ENCODE measurements around the gene RBBP8NL. TPM values are rescaled to one million over a fixed set of nuclear protein-coding genes. Genes with fewer than 3 reads are reported as not detected.

The RBBP8NL gene
- total RNA-seq, 4 donors from 2014 or later, result not detected

- H3K4me3 ChIP-seq, result peak overlapping the region; percentile 72 to 96 (median 88)
- H3K27ac ChIP-seq (replicated peaks in 1 of 4), result peak overlapping the region; percentile 93 to 97 (median 94)
- intact Hi-C loops (cut with DNase I), result no loop called here
- no peaks in the 10 kb centered on the region for H3K9me3 ChIP-seq
- H3K27me3 ChIP-seq, result no peaks in the 10 kb centered on the region
- H3K36me3 ChIP-seq, result no peaks in the 10 kb centered on the region
- no peak for DNase-seq (ENCODE audit: extremely low spot score)
- 21% methylated on average over 24 of the region's 28 CpGs for WGBS
- no peak for TF ChIP-seq POLR2A (IDR thresholded peaks at IDR 0.05; ENCODE audit: low read depth)
- TF ChIP-seq EP300 (IDR thresholded peaks at IDR 0.05), result no peak
- TF ChIP-seq POLR2AphosphoS5 (IDR thresholded peaks at IDR 0.05), result peak in 1 of 2 donors; percentile 63
- TF ChIP-seq CTCF (IDR thresholded peaks at IDR 0.05), result peak; percentile 13 to 51 (median 19)
- H3K4me1 ChIP-seq, result peaks cover 65 to 92% (median 90%) of the 10 kb centered on the region in 4 donors
Measured at GRCh38 chr20:62368976-62369814, 58.1 kb downstream of the RBBP8NL start.

- Histone ChIP-seq H3K9me3 (no peaks in the 10 kb centered on the region), H3K27ac (replicated peaks in 1 of 4) (peak overlapping the region; percentile 93 to 97 (median 94)), H3K27me3 (no peaks in the 10 kb centered on the region), H3K36me3 (no peaks in the 10 kb centered on the region), H3K4me1 (peaks cover 72 to 93% (median 91%) of the 10 kb centered on the region in 4 donors), H3K4me3 (peak overlapping the region; percentile 72 to 96 (median 88))
- no peak for DNase-seq (ENCODE audit: extremely low spot score)
- WGBS, result 17% methylated on average over 9 of the region's 15 CpGs
- TF ChIP-seq EP300 (IDR thresholded peaks at IDR 0.05) (no peak), POLR2A (IDR thresholded peaks at IDR 0.05; ENCODE audit: low read depth) (no peak), POLR2AphosphoS5 (IDR thresholded peaks at IDR 0.05) (no peak), CTCF (IDR thresholded peaks at IDR 0.05) (no peak)
- intact Hi-C loops (cut with DNase I), result no loop called here
Measured at GRCh38 chr20:62368392-62368975, 58.9 kb downstream of the RBBP8NL start.

GRCh38 chr20:62367633-62368391, 59.5 kb downstream of the RBBP8NL start:
- H3K4me1 ChIP-seq, result peaks cover 78 to 100% (median 97%) of the 10 kb centered on the region in 4 donors
- H3K36me3 ChIP-seq, result no peaks in the 10 kb centered on the region
- 5% methylated on average over 11 of the region's 37 CpGs for WGBS
- H3K27ac ChIP-seq (replicated peaks in 1 of 4), result peak overlapping the region; percentile 93 to 97 (median 94)
- TF ChIP-seq CTCF (IDR thresholded peaks at IDR 0.05), result no peak
- peak in 1 of 2 donors; percentile 32 for TF ChIP-seq POLR2AphosphoS5 (IDR thresholded peaks at IDR 0.05)
- H3K4me3 ChIP-seq, result peak overlapping the region; percentile 72 to 96 (median 88)
- intact Hi-C loops (cut with DNase I), result no loop called here
- no peaks in the 10 kb centered on the region for H3K9me3 ChIP-seq
- no peaks in the 10 kb centered on the region for H3K27me3 ChIP-seq
- DNase-seq (ENCODE audit: extremely low spot score), result no peak

GRCh38 chr20:62367136-62367632, 60.2 kb downstream of the RBBP8NL start, which contains the start of gene LAMA5:
TSS of gene LAMA5 (minus strand) at chr20:62367312. CDS start at chr20:62367245, 67 bp downstream.
- DNase-seq (ENCODE audit: extremely low spot score), result no peak
- TF ChIP-seq EP300 (IDR thresholded peaks at IDR 0.05), result no peak
- no peak for TF ChIP-seq POLR2A (IDR thresholded peaks at IDR 0.05; ENCODE audit: low read depth)
- TF ChIP-seq POLR2AphosphoS5 (IDR thresholded peaks at IDR 0.05), result peak in 1 of 2 donors; percentile 82
- TF ChIP-seq CTCF (IDR thresholded peaks at IDR 0.05), result no peak
- WGBS, result no CpG with 5 or more reads among the region's 70 CpGs
- intact Hi-C loops (cut with DNase I), result no loop called here
- Histone ChIP-seq H3K27ac (replicated peaks in 1 of 4) (peak within 1 kb of the TSS; percentile 93 to 97 (median 94)), H3K9me3 (no peaks in the 10 kb centered on the region), H3K27me3 (no peaks in the 10 kb centered on the region), H3K4me1 (peaks cover 85 to 100% (median 97%) of the 10 kb centered on the region in 4 donors), H3K4me3 (peak within 1 kb of the TSS; percentile 72 to 96 (median 88)), H3K36me3 (peaks cover 0 to 3% (median 3%) of the 10 kb centered on the region in 4 donors)

Measured in esophagus muscularis mucosa (tissue), 4 donors.